Renal pelvis (tissue), 4 donors: ENCODE results near the gene NTM. TPM values are rescaled to one million over a fixed set of nuclear protein-coding genes. Genes with fewer than 3 reads are reported as not detected.

Source experiments
- DNase-seq: peaks from one replicate; pipeline ENCODE4 v3.0.0-alpha.2; 2013
- polyA plus RNA-seq, 3 donors: library from polyadenylated mRNA; unstranded; fragments of 120-200 nt; gene quantifications; one replicate each; pipeline ENCODE4 v1.2.1, GENCODE V29; 2013; ENCODE audit not compliant: insufficient read length in 3 of 3

NTM gene
- polyA plus RNA-seq, 3 donors, result 37.2 to 44.8 (median 37.5) TPM

- no peak for DNase-seq
Observed at GRCh38 chr11:132036746-132037466, 666.5 kb downstream of the NTM start.

GRCh38 chr11:132037467-132037862 lies 667.0 kb downstream of the NTM start:
- DNase-seq, result no peak

GRCh38 chr11:132037956-132038355 lies 667.5 kb downstream of the NTM start:
- DNase-seq, result no peak

GRCh38 chr11:132039521-132039920 lies 669.1 kb downstream of the NTM start:
- DNase-seq, result no peak

- DNase-seq, result no peak
Observed at GRCh38 chr11:132042296-132042695, 671.9 kb downstream of the NTM start.

GRCh38 chr11:132043714-132044113 lies 673.3 kb downstream of the NTM start:
- DNase-seq, result no peak

- DNase-seq, result no peak
Observed at GRCh38 chr11:132045107-132045506, 674.7 kb downstream of the NTM start.

- no peak for DNase-seq
Observed at GRCh38 chr11:132046288-132046865, 676.0 kb downstream of the NTM start.

- DNase-seq, result no peak
Observed at GRCh38 chr11:132047167-132047566, 676.8 kb downstream of the NTM start.

- no peak for DNase-seq
Observed at GRCh38 chr11:132048040-132048439, 677.6 kb downstream of the NTM start.

- no peak for DNase-seq
Observed at GRCh38 chr11:132049205-132049604, 678.8 kb downstream of the NTM start.

GRCh38 chr11:132050049-132050448 lies 679.6 kb downstream of the NTM start:
- no peak for DNase-seq

GRCh38 chr11:132050577-132051165 lies 680.3 kb downstream of the NTM start:
- DNase-seq, result no peak

- no peak for DNase-seq
Observed at GRCh38 chr11:132051704-132052103, 681.3 kb downstream of the NTM start.

GRCh38 chr11:132052342-132052741 lies 681.9 kb downstream of the NTM start:
- DNase-seq, result no peak

- no peak for DNase-seq
Observed at GRCh38 chr11:132052904-132053303, 682.5 kb downstream of the NTM start.

- no peak for DNase-seq
Observed at GRCh38 chr11:132054822-132055221, 684.4 kb downstream of the NTM start.

- no peak for DNase-seq
Observed at GRCh38 chr11:132055296-132055695, 684.9 kb downstream of the NTM start.

- no peak for DNase-seq
Observed at GRCh38 chr11:132056689-132057088, 686.3 kb downstream of the NTM start.

GRCh38 chr11:132057266-132057665 lies 686.9 kb downstream of the NTM start:
- no peak for DNase-seq

GRCh38 chr11:132058211-132058772 lies 687.9 kb downstream of the NTM start:
- no peak for DNase-seq

- DNase-seq, result no peak
Observed at GRCh38 chr11:132060567-132060966, 690.2 kb downstream of the NTM start.

GRCh38 chr11:132062031-132062430 lies 691.6 kb downstream of the NTM start:
- DNase-seq, result no peak
